Amniotic stem cell (primary cell): ENCODE measurements around the gene SPAG6.

Experiments used
- DNase-seq: peaks from one replicate; lab custom pipeline; 2025; lab: John Stamatoyannopoulos, UW

SPAG6 gene

DNA sequence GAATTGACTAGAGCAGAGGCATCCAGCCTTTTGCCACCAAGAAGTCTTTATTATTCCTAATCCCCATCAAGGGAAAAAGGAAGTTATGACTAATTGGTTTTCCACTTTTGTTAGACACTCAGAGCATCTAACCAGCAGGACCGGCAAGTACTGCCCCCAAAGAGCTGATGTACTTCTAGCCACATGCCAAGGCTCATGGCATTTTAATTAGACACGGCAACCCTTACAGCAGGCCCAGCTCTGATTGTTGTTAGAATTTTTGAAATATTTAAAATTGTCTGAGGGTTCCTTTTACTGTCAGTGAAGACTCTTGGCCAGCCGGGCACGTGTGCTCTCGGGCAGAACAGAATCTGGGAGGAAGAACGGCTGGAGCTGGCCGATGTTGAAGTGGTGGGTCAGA is 114.8 kb downstream of the SPAG6 start:
- no peak for DNase-seq

DNA sequence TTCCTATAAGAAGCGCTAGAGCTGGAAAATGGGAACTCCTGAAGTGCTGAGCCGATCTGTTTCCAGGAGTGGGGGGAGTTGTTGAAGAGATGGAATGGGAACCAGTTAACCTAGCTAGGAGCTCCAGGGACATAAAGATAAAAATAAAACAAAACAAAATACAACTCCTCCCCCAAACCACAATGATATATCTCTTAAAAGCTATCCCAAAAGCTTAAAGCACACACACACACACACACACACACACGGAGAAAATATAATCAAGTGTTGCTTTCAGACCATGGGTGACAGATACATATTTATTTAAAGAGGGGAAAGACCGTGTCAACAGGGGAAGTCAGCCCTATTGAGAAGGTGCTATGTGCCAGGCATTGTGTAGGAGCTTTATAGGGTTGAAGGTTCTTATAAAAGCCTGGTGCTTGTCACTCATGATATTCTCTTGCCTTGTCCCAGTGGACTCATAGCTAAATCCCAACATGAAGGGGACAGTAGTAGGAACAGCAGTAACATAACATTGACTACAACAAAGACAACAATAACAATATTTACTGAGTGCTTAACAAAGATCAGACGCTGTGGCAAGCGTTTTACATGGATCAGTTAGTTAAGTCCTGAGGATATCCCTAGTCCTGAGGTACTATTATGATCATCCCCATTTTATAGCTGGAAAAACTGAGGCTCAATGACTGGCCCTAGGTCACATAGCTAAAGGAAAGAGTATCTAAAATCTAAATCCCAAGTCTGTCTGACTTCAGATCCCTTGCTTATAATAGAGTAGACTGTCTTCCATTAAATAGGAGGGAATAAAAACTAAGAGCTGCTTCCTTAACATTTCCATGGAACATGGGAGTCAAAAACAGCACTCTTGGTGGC is 115.5 kb downstream of the SPAG6 start:
- DNase-seq, result no peak

- no peak for DNase-seq
These were observed 116.6 kb downstream of the SPAG6 start for GRCh38 chr10:22461891-22462290.

DNA sequence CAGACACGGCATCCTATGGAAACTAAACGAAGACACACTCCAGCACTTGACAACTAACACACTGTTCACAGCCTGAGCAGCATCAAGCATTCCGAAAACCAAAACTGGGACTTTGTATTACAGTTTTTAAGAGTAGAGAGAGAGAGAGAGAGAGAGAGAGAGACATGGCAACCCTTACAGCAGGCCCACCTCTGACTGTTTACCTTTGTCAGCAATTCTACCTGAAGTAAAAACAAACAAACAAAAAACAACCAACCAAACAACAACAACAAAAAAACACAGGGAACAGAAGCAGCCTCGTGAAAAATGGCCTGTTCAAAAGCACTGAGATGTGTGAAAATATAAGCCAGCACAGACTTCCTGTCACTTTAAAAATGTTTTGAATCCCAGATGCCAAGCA is 118.0 kb downstream of the SPAG6 start:
- DNase-seq, result no peak

GRCh38 chr10:22464966-22465629 is 119.8 kb downstream of the SPAG6 start:
- DNase-seq, result no peak

DNA sequence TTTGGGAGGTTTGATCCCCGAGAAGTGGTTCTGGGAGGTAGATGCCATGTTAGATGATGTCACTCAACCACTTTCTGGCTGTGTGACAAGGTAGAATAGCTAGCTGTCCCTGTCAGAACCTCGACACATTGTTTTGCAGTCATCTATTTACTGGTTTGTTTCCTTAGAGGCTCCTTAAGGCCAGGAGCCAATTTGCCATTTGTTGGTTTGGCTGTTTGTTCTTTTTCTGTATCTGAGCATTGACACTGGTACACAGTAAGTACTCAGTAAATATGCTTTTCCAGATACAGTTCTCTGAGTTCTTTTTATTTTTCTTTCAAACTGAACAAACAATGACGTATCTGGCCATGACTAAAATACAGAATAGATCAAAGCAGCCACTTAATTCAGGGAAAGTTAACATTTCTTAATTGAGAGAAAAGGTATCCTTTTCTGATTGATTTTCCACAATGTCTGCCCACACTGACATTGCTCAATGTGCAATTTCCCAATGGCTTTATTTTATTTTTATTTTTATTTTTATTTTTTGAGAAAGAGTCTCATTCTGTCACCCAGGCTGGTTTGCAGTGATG is 121.6 kb downstream of the SPAG6 start:
- no peak for DNase-seq
